Adrenal gland (tissue), 5 donors: Measurements from ENCODE around the gene CUX1.

Experiments used
- POLR2A ChIP-seq, 2 donors: fragments of 450-650 bp; IDR thresholded peaks; one replicate each; pipeline ENCODE4 v1.6.1; 2017; ENCODE audit warnings: antibody characterized with exemption in 2 of 2, mild to moderate bottlenecking in 2 of 2, moderate library complexity in 1 of 2
- TF ChIP-seq, protein P1 (sequence below), 6 experiments: fragments of 450-650 bp in 4 of 6; fragments of 200-600 bp in 2 of 6; sonication (generic) in 1 of 6; IDR thresholded peaks; 1 replicate in 5 of 6; 2 replicates in 1 of 6; pipeline versions ENCODE4 v1.5.1 to v1.8.0; 2016 to 2021; ENCODE audit warnings: antibody characterized with exemption in 6 of 6, mild to moderate bottlenecking in 2 of 6, moderate library complexity in 1 of 6
- donor health status: DM: no; HTN: no; CAD: no.

DNA sequence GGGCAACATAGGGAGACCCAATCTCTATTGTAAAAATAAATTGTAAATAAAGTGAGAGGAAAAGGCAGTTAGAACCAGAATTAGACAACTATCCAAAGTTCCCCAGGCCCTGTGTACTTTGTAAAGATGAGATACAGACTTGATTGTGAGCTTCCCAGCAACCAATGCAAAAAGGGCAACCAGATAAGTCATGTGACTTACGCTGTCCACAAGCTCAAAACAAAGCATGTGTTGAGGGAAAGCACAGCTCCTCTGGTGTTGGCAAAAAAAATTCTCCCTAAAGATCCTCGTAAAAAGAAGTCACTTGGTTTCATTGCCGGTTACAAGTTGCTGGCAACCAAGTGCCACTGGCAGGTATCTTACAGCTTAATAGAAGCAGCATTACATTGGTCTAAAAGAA lies 154.0 kb downstream of the CUX1 start:
- TF ChIP-seq POLR2A (IDR thresholded peaks at IDR 0.05), result no peak
- TF ChIP-seq, protein P1, sequence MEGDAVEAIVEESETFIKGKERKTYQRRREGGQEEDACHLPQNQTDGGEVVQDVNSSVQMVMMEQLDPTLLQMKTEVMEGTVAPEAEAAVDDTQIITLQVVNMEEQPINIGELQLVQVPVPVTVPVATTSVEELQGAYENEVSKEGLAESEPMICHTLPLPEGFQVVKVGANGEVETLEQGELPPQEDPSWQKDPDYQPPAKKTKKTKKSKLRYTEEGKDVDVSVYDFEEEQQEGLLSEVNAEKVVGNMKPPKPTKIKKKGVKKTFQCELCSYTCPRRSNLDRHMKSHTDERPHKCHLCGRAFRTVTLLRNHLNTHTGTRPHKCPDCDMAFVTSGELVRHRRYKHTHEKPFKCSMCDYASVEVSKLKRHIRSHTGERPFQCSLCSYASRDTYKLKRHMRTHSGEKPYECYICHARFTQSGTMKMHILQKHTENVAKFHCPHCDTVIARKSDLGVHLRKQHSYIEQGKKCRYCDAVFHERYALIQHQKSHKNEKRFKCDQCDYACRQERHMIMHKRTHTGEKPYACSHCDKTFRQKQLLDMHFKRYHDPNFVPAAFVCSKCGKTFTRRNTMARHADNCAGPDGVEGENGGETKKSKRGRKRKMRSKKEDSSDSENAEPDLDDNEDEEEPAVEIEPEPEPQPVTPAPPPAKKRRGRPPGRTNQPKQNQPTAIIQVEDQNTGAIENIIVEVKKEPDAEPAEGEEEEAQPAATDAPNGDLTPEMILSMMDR (IDR thresholded peaks at IDR 0.05), result no peak
